D341Med (cell line): ENCODE data around the gene RPUSD3.

Experiments used
- DNase-seq: peaks from one replicate; pipeline ENCODE4 v3.0.0; 2012; ENCODE audit warnings: low spot score

RPUSD3 gene

DNA sequence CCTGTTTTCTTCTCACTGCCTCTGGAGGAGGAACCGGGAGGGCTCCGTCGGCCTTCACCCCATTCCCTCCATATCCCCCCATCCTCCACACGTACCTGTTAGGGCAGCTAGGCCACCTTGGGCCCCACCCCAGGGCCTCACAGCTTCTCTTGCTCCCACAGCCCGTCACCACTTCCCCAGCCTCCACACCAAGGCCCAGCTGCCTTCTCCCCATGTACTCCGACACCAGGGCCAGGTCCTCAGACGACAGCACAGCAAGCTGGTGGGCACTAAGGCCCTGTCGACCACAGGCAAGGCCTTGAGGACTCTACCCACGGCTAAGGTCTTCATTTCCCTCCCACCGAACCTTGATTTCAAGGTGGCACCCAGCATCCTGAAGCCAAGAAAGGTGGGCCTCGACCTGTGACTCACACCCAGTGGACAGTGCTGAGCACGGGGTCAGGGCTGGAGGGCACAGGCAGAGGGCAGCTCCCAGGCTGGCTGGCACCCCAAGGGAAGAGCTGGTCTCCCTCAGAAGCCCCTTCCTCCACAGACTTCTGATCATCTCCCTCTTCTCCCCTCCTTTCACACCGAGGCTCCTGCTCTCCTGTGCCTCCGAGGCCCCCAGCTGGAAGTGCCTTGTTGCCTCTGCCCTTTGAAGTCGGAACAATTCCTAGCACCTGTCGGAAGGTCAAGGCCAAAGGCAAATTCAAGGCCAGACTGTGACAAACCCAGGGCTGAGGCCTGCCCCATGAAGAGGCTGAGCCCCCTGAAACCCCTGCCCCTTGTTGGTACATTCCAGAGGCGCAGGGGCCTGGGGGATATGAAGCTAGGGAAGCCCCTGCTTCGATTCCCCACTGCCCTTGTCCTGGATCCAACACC, 9.1 kb downstream of the RPUSD3 start:
- no peak for DNase-seq

DNA sequence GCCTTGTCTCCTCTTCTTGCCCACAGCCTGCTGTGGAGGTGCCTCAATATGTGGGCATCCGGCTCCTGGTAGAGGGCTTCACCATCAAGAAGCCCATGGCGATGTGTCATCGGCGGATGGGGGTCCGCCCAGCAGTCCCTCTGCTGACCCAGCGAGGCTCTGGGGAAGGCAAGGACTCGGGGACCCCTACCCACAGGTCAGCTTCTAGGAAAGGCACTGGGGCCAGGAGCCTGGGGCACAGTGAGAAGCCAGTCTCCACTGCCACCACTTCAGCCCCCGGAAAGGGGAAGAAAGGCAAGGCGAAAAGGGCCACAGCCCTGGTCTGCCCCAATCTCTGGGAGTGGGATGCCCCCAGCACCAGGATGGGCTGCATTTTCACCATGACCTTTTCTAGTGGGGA, 10.7 kb downstream of the RPUSD3 start:
- DNase-seq = no peak

DNA sequence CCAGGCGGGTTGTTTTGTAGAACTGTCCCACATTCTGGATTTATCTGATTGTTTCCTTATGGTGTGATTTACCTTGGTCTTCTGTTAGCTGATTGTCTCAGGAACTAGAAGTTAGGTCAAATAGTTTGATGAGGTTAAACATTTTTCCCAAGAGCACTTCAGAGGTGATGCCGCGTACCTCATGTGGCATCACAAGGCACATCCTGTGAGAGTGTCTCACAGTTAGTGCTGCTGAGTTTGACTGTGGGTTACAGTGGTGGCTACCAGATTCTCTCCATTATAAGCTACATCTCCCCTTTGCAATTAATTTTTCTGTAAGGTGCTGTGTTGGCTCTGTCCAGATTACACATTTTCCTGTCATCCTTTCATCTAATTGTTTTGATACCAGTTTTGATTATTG, 12.6 kb downstream of the RPUSD3 start:
- DNase-seq = no peak

DNA sequence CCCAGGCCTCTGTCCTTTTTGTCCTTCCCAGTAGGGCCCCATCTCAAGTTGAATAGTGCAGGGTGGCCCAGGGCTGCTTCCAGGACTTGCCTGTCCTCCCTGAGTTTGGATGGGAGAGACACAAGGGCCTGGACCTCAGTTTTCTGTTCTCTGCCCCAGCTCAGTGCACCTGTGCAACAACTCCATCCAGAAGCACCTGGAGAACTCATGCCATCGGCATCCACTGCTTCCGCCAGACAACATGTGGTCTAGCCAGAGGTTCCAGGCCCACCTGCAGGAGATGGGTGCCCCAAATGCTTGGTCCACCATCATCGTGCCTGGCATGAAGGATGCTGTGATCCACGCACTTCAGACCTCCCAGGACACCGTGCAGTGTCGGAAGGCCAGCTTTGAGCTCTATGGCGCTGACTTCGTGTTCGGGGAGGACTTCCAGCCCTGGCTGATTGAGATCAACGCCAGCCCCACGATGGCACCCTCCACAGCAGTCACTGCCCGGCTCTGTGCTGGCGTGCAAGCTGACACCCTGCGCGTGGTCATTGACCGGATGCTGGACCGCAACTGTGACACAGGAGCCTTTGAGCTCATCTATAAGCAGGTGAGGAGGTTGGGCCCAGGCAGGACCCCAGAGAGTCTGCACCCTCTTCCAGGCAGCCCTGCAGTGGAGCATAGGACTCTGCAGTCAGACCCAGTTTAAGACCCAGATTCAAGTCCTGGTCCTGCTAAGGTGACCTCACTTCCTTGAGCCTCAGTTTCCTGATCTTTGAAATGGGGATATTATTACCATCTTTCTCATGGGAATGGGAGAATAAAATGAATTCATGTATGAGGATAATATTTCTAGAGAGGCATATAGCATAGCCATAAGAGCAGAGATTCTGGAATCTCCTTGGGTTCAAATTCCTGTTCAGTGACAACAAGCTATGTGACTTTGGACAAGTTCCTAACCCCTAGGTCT, 14.7 kb downstream of the RPUSD3 start:
- DNase-seq = no peak

DNA sequence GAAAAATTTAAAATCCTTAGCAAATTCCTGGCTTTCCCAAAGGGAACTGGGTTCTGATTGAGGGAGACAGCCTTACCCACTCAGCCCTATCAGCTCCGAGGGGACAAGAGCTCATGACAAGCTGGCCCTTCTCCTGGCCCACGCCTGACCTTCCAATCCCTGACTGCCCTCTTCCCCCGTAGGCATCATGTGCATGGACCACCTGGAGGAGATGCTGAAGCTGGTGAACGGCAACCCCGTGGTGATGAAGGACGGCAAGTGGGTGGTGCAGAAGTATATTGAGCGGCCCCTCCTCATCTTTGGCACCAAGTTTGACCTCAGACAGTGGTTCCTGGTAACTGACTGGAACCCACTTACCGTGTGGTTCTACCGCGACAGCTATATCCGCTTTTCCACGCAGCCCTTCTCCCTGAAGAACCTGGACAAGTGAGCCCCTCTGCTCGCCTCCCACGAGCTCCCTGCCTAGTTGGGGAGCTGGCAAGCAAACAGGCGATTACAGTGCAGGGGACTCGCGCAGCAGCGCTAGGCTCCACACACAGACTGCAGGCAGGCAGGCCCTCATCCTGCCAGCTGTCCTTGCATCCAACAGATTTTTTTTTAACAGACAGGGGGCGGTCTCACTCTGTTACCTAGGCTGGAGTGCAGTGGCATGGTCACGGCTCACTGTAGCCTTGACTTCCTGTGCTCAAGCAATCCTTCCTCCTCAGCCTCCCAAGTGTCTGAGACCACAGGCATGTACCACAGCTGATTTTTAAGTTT, 16.8 kb downstream of the RPUSD3 start:
- peak; percentile 69 for DNase-seq

DNA sequence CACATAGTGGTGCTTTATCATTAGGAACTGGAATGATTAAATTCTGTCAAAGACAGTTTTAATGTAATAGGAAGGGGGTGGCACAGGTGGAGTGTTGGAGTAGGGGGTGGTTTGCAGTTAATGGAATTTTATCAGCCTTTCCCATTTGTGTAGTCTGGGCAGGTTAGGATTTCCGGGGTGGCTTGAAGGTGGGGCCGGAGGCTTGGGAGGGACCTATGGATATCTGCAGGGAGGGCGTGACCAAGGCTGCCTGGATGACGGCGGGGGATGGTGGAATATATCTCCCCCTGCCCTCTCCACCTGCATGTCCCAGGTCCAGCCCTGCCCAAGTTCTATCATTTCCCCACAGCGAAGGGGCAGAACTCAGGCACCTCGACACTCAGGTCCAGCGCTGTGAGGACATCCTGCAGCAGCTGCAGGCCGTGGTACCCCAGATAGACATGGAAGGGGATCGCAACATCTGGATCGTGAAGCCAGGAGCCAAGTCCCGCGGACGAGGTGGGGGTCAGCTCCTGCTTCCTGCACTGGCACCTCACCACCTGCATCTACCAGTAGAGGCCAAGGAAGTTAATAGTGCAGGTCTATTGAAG, 18.3 kb downstream of the RPUSD3 start:
- no peak for DNase-seq

DNA sequence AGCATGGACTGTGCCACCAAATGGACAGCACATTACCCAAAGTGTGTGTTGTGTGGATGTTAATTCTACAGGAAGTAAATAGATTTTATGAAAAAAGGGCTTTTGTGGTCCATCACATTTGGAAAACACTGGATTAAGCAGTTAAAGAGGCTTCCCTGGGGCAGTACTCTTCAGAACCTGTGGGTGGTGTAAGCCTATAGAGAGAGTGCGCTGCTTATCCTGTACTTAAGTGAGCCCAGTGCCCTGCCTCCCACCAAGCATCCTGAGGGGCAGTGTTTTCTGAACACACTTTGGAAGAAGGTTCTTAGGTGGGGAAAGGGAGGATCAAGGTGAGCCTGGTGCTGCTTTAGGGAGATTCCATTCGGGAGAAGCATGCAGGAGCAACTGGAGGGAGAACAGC, 22.9 kb downstream of the RPUSD3 start:
- peak; percentile 64 for DNase-seq

DNA sequence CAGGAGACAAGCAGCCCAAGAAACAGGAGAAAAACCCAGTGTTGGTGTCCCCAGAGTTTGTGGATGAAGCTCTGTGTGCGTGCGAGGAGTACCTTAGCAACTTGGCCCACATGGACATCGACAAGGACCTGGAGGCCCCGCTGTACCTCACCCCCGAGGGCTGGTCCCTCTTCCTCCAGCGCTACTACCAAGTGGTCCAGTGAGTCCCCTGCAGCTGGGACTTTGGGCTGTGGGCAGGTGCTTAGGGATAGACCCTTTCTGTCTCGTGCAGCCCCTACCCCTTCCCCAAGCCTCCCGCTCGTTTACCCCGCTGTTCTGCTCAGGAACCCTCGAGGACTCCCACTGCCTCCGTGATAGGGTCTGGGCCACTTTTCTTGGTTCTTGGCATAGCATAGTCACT, 23.3 kb downstream of the RPUSD3 start:
- DNase-seq = no peak

DNA sequence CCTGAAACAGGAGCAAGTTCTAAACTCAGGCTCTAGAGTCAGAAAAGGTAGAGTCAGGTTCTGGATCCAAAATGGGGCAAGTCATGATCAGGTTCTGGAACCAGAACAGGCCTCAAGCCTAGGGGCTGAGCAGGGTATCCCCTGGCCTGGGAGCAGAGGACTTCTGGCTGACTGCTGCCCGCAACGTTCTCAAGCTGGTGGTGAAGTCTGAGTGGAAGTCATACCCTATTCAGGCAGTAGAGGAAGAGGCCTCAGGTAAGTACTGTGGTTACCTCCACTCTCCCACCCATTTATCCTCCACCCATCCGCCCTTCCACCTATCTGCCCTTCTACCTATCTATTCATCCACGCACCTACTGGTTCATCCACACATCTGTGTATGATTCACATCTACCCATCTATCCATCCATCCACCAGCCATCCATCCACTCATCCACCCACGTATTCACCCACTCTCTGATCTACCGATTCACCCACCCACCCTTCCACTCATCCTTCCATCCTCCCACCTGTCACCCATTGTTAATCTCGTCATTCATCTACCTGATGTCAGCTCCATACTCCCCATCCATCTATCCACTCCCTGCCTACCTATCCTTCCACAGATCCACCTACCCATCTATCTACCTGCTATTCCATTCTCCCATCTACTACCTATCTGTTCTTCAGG, 25.0 kb downstream of the RPUSD3 start:
- no peak for DNase-seq

DNA sequence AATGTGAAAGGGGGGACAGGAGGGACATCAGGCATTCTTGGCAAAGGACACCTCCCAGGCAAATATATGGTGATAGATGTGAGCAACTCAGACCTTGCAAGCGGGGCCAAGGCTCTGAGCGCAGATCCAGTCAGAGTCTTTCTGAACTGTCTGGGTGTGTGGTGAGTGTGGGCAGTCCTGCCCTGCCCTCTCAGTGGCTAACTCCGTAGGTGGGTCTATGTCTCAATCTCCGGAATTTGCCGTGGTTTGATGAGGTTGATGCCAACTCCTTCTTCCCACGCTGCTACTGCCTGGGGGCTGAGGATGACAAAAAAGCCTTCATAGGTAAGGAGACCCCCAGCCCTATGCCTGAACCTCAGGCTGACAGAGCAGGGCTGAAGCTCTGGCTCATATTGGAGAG, 26.4 kb downstream of the RPUSD3 start:
- DNase-seq = no peak

DNA sequence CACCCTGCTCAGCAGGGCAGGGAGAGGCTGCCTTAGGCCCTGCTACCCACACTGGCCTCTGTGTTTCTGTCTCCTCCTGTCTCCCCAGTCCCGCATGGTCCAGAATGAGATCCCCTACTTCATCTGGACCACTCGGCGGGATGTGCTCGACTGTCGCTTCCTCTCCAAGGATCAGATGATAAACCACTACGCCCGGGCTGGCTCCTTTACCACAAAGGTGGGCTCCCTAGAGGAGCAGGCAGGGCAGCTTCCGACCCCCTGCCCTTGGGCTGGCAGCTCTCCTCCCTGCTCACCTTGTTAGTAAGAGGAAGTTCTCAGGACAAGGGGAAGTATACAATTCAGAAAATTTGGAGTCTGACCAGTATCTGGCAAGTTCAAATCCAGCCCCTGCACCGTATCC, 27.8 kb downstream of the RPUSD3 start:
- DNase-seq = peak; percentile 15

DNA sequence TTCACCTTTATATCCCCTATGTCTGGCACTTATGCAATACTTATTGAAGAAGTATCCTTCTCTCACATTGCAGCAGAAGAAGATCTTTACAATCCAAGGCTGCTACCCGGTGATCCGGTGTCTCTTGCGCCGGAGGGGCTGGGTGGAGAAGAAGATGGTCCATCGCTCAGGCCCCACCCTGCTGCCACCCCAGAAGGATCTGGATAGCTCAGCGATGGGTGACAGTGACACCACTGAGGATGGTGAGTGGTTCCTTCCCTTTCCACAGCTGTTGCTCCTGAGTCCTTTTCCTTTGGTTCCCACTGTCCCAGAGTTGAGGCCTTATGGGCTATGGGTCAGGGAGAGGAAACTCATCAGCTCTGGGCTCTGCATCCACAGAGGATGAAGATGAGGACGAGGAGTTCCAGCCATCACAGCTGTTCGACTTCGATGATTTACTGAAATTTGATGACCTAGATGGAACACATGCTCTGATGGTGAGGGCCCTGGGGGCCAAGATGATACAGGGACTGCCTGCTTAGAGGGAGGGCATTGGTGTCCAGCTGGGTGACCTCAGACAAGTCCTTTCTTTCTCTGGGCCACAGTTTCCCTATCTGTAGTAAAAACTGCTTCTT, 30.8 kb downstream of the RPUSD3 start:
- peak; percentile 21 for DNase-seq

DNA sequence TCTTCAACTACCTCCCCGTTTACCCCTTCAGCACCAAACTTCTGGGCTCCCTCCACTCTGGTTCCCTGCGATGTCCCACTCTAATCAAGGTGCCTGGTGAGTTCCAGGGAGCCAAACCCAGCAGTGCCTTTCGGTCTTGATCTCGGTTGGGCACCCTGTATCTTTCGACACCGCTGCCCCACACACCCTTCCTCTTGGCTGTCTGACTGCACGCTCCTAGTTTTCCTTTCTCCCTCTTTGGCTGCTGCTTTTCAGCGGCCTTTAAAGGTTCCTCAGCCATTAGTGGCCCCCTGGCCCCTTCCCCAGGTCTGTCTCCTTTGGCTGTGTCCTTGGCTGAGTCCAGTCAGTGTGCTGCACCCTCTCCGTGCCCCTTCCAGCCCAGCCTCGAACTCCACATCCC, 33.0 kb downstream of the RPUSD3 start:
- peak; percentile 31 for DNase-seq

DNA sequence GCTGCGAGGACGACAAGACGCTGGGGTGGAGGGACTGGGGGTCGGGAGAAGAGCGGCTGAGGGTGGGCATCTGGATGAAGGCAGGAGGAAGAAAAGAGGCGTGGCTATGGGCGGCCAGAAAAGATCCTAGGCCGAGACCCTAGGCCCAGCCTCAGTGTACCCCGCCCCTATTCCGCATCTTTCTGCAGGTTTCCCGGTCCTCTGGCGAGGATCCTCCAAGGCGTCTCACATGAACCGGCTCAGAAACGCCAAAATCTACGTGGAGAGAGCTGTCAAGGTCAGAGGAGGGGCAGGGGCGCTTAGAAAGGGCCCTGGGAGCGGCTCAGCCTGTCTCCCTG, 33.4 kb downstream of the RPUSD3 start:
- DNase-seq = no peak

DNA sequence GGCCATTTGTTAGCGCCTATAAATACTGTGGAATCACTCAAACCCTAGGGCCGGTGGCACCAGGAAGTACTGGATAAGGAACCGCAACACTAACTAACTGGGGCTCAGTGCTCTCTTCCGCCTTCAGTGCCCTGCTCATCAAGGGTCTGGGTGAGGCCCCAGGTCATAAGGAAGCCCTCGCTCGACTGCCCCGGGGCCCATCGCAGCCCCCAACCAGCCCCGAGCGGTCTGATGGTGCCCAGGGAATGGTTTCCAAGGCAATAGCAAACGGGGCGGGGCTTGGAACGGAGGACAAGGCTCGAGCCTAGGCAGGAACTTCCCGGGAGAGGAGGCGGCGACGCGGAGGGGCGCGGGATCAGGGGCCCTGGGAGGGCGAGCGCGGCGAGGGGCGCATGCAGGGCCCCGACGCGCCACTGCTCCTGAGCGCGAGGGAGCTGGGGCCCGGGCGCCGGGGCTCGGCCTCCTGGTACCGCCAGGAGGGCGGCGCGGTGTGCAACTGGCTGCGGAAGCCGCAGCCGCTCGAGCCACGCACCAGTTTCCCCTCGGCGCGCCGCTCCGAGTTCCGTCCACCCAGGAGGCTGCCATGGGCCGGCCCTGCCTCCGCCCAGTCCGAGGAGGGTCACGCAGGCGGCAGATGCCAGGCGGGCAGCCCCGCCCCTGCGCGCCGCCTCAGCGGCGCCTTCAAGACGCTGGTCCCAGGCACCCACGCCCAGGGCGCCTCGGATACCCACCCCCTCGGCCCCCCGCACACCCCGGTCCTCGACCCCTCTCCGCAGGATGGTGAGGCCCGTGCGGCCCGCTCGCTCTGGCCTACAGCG, 34.0 kb downstream of the RPUSD3 start, which contains the start of gene TTLL3:
Gene TTLL3, plus strand, starts transcription at position 648 of the 818 bp plus-strand sequence. CDS start 400 bp downstream, outside the sequence.
- peak; percentile 88 for DNase-seq

DNA sequence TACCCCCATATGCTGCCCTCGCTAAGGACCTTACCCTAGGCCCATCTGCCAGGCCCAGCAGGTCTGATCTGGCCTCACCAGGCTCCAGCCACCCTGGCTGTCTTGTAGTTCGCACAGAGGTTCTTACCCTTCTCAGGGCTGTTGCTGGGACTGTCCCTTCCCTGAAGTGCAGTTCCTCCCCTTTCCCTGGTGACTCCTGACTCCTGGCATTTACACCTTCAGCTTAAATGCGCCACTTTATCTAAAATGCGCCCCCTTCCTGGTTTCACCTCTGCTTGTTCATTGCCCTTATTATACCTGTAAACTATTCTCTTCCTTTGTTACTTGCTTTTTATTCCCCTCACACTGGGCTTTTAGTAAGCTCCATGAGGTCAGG, 34.6 kb downstream of the RPUSD3 start:
- DNase-seq = peak; percentile 44

DNA sequence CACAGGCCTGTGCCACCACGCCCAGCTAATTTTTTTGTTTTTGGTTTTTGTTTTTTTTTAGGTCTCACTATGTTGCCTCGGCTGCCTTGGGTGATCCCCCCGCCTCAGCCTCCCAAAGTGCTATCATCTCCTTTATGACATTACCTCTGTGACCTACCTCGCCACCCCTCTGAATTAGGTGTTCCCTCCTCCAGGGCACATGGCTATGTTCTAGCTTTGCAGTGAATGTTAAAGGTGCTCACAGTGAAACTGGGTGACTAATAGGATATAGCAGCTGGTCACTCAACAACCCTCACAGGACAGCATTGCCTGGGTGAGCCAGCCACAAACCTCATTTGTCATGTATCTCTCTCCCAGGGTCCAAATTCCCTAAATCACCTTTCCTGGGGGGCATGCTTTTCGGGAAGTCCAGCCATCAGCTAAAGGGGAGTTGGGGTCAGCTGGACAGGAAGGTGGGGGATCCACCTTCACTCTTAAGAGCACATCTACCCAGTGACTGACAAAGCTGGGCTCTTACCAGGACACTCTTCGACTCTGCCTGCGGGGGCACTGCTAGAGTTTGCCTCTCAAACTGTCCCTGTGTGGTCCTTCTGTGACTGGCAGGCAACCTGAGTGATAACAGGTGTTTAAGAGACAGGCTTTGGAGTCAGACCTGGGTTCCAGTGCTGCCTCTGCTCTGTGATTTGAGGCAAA, 35.3 kb downstream of the RPUSD3 start:
- DNase-seq = peak; percentile 68

DNA sequence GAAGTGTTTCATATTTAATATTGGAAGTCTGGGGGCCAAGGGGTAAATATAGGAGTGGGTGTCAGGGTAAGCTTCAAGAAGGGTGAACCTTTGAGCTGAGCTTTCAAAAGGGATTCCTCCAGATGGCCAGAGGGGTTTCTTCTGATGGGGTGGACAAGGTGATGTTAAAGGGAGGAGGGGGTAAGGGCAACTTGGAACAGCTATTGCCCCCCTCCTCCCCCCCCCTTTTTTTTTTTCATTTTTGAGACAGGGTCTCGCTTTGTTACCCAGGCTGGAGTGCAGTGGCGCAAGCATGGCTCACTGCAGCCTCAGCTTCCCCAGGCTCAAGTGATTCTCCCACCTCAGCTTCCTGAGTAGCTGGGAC, 35.8 kb downstream of the RPUSD3 start:
- no peak for DNase-seq
